HepG2 (cell line): ENCODE measurements around the gene ZNHIT1. TPM values are rescaled to one million over a fixed set of nuclear protein-coding genes. Genes with fewer than 3 reads are reported as not detected.

Source experiments
- ELF4 ChIP-seq: sonication (generic); formaldehyde crosslinking; IDR thresholded peaks from 2 replicates; pipeline ENCODE4 v1.5.0; 2020; ENCODE audit warnings: missing genetic modification reagents, mild to moderate bottlenecking, moderate library complexity, borderline replicate concordance
- GPBP1L1 ChIP-seq: sonication (generic); formaldehyde crosslinking; IDR thresholded peaks from 2 replicates; pipeline ENCODE4 v1.5.0; 2020; ENCODE audit warnings: mild to moderate bottlenecking, missing genetic modification reagents
- NRL ChIP-seq: sonication (generic); formaldehyde crosslinking; IDR thresholded peaks from 2 replicates; pipeline ENCODE4 v1.5.0; 2020; ENCODE audit warnings: missing genetic modification reagents, mild to moderate bottlenecking, moderate library complexity, borderline replicate concordance
- POLR2AphosphoS5 ChIP-seq: IDR thresholded peaks from 2 replicates; pipeline ENCODE4 v1.6.1; 2012; ENCODE audit warnings: low read depth, low read length
- SAP130 ChIP-seq: IDR thresholded peaks from 2 replicates; pipeline ENCODE4 v1.6.1; 2016; ENCODE audit warnings: low read depth
- XRCC5 ChIP-seq: fragments of 200-400 bp; formaldehyde crosslinking; optimal IDR thresholded peaks from 2 replicates; pipeline ENCODE3; 2017; ENCODE audit warnings: mild to moderate bottlenecking, low read length
- ZBTB7A ChIP-seq: sonication (generic); formaldehyde crosslinking; IDR thresholded peaks from 2 replicates; pipeline ENCODE4 v1.8.0; 2022; ENCODE audit warnings: mild to moderate bottlenecking, missing genetic modification reagents
- ZNF143 ChIP-seq: sonication (generic); formaldehyde crosslinking; IDR thresholded peaks from 2 replicates; pipeline ENCODE4 v1.4.0; 2020; ENCODE audit warnings: missing genetic modification reagents
- ZNF225 ChIP-seq: sonication (generic); formaldehyde crosslinking; IDR thresholded peaks from 2 replicates; pipeline ENCODE4 v1.4.0; 2020; ENCODE audit warnings: mild to moderate bottlenecking, missing genetic modification reagents
- ZNF263 ChIP-seq: sonication (generic); formaldehyde crosslinking; IDR thresholded peaks from 2 replicates; pipeline ENCODE4 v1.4.0; 2020; ENCODE audit warnings: missing genetic modification reagents
- ZNF451 ChIP-seq: sonication (generic); formaldehyde crosslinking; IDR thresholded peaks from 2 replicates; pipeline ENCODE4 v1.5.0; 2020; ENCODE audit warnings: mild to moderate bottlenecking, missing genetic modification reagents
- polyA plus RNA-seq, 8 experiments: library from polyadenylated mRNA; depleted of rRNA in 3 of 8; stranded (reverse) in 7 of 8; unstranded in 1 of 8; fragments of >200 nt; fragmentation: Illumina TruSeq in 4 of 8; extraction: Trizol in 4 of 8; gene quantifications; 2 replicates each; pipeline versions ENCODE4 v1.2.1 to v1.2.3, GENCODE V29; 2011 to 2016; ENCODE audit warnings: low read depth in 4 of 8, missing spikeins in 1 of 8, mixed read lengths in 1 of 8; ENCODE audit not compliant: insufficient read depth in 1 of 8
- total RNA-seq, 5 experiments: library from RNA; depleted of rRNA; stranded (reverse); fragments of >200 nt; fragmentation: Illumina TruSeq; extraction: Trizol; gene quantifications; 2 replicates each; pipeline ENCODE4 v1.2.3, GENCODE V29; 2016; ENCODE audit warnings: low read depth in 1 of 5
- TF ChIP-seq, protein P1 (sequence below): sonication (generic); formaldehyde crosslinking; IDR thresholded peaks from 2 replicates; pipeline ENCODE4 v1.5.0; 2020; ENCODE audit warnings: mild to moderate bottlenecking, missing genetic modification reagents, moderate library complexity
- TF ChIP-seq, protein P2 (sequence below): sonication (generic); formaldehyde crosslinking; conservative IDR thresholded peaks from 2 replicates; pipeline ENCODE4 v1.5.0; 2020; ENCODE audit warnings: missing genetic modification reagents
- TF ChIP-seq, protein P3 (sequence below): sonication (generic); formaldehyde crosslinking; conservative IDR thresholded peaks from 2 replicates; pipeline ENCODE4 v1.4.0; 2020; ENCODE audit warnings: missing genetic modification reagents
- TF ChIP-seq, protein P4 (sequence below): sonication (generic); formaldehyde crosslinking; IDR thresholded peaks from 2 replicates; pipeline ENCODE4 v1.8.1; 2023; ENCODE audit warnings: mild to moderate bottlenecking, missing genetic modification reagents
- TF ChIP-seq, protein P5 (sequence below): sonication (generic); formaldehyde crosslinking; IDR thresholded peaks from 2 replicates; pipeline ENCODE4 v1.8.1; 2023; ENCODE audit warnings: mild to moderate bottlenecking, moderate library complexity, missing genetic modification reagents
- TF ChIP-seq, protein P6 (sequence below): sonication (generic); formaldehyde crosslinking; IDR thresholded peaks from 2 replicates; pipeline ENCODE4 v1.4.0; 2020; ENCODE audit warnings: mild to moderate bottlenecking, missing genetic modification reagents

The ZNHIT1 gene
- total and polyA plus RNA-seq, 2 of the 13 experiments (the other 11 are each of a cell fraction or from before 2014, with no cell fraction given): 32.5 to 64.5 TPM

DNA sequence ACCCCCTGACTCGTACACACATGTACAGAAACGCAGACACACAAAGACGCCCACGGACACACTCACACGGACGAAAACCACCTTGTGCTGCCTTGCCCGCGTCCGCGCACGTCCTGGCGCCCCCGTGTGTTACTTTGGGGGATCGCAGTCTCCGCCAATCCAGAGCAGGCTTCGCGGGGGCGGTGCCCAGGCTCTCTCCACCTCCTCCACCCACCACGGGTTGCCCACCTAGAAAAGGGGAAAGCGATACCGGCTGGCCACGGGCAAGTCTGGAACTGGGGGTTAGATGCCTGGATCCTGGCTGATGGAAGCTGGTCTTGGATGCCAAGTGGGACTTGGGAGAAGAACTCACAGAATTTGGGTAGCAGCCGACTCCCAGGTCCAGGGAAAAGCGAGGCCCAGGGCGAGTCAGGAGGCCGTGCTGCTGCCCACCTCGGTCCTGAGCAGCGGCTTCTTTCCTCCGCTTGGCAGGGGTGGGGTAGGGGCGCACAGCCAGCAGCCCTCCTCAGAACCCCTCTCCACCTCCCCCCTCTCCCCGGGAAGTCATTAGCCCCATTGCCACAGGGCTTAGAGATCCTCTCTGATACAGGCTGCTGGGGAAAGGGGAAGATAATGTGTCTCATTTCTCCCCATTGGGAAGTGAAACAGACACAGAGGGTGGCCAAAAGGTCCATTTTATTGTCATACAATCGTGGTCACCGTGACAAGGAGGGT is 48.0 kb upstream of the ZNHIT1 start (continued):
- TF ChIP-seq, protein P1, sequence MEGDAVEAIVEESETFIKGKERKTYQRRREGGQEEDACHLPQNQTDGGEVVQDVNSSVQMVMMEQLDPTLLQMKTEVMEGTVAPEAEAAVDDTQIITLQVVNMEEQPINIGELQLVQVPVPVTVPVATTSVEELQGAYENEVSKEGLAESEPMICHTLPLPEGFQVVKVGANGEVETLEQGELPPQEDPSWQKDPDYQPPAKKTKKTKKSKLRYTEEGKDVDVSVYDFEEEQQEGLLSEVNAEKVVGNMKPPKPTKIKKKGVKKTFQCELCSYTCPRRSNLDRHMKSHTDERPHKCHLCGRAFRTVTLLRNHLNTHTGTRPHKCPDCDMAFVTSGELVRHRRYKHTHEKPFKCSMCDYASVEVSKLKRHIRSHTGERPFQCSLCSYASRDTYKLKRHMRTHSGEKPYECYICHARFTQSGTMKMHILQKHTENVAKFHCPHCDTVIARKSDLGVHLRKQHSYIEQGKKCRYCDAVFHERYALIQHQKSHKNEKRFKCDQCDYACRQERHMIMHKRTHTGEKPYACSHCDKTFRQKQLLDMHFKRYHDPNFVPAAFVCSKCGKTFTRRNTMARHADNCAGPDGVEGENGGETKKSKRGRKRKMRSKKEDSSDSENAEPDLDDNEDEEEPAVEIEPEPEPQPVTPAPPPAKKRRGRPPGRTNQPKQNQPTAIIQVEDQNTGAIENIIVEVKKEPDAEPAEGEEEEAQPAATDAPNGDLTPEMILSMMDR (CRISPR knock-in tag): peak; percentile 94
- TF ChIP-seq NRL (CRISPR knock-in tag) (peak; percentile 84; the same call in 1 of the 2 replicates), XRCC5 (peak; percentile 89), SAP130 (CRISPR knock-in tag) (peak; percentile 30; the same call in 1 of the 2 replicates), POLR2AphosphoS5 (no peak), ZNF143 (CRISPR knock-in tag) (no peak), GPBP1L1 (no peak), ZBTB7A (no peak), ZNF451 (no peak), ELF4 (no peak), ZNF263 (CRISPR knock-in tag) (no peak), ZNF225 (CRISPR knock-in tag) (no peak)
- TF ChIP-seq, protein P2, sequence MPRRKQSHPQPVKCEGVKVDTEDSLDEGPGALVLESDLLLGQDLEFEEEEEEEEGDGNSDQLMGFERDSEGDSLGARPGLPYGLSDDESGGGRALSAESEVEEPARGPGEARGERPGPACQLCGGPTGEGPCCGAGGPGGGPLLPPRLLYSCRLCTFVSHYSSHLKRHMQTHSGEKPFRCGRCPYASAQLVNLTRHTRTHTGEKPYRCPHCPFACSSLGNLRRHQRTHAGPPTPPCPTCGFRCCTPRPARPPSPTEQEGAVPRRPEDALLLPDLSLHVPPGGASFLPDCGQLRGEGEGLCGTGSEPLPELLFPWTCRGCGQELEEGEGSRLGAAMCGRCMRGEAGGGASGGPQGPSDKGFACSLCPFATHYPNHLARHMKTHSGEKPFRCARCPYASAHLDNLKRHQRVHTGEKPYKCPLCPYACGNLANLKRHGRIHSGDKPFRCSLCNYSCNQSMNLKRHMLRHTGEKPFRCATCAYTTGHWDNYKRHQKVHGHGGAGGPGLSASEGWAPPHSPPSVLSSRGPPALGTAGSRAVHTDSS (CRISPR knock-in tag): no peak
- TF ChIP-seq, protein P3, sequence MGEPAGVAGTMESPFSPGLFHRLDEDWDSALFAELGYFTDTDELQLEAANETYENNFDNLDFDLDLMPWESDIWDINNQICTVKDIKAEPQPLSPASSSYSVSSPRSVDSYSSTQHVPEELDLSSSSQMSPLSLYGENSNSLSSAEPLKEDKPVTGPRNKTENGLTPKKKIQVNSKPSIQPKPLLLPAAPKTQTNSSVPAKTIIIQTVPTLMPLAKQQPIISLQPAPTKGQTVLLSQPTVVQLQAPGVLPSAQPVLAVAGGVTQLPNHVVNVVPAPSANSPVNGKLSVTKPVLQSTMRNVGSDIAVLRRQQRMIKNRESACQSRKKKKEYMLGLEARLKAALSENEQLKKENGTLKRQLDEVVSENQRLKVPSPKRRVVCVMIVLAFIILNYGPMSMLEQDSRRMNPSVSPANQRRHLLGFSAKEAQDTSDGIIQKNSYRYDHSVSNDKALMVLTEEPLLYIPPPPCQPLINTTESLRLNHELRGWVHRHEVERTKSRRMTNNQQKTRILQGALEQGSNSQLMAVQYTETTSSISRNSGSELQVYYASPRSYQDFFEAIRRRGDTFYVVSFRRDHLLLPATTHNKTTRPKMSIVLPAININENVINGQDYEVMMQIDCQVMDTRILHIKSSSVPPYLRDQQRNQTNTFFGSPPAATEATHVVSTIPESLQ (CRISPR knock-in tag): no peak
- TF ChIP-seq, protein P4, sequence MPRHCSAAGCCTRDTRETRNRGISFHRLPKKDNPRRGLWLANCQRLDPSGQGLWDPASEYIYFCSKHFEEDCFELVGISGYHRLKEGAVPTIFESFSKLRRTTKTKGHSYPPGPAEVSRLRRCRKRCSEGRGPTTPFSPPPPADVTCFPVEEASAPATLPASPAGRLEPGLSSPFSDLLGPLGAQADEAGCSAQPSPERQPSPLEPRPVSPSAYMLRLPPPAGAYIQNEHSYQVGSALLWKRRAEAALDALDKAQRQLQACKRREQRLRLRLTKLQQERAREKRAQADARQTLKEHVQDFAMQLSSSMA (CRISPR knock-in tag): no peak
- TF ChIP-seq, protein P5, sequence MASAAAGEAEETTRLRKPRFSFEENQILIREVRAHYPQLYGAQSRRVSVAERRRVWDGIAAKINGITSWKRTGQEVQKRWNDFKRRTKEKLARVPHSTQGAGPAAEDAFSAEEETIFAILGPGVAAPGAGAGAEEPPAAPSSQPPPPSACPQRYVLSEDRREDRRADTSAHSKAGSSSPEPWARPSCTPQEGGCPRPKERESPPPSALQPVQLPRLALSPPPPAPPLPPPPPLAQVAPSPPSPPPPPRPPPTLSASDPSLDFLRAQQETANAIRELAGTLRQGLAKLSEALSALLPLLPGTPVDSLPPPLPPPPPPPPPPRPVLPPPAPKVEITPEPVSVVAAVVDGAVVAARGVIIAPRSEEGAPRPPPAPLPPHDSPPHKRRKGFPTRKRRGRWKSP (CRISPR knock-in tag): 0 out of 2 replicates have a peak, but pooled peaks have one; percentile 18
- TF ChIP-seq, protein P6, sequence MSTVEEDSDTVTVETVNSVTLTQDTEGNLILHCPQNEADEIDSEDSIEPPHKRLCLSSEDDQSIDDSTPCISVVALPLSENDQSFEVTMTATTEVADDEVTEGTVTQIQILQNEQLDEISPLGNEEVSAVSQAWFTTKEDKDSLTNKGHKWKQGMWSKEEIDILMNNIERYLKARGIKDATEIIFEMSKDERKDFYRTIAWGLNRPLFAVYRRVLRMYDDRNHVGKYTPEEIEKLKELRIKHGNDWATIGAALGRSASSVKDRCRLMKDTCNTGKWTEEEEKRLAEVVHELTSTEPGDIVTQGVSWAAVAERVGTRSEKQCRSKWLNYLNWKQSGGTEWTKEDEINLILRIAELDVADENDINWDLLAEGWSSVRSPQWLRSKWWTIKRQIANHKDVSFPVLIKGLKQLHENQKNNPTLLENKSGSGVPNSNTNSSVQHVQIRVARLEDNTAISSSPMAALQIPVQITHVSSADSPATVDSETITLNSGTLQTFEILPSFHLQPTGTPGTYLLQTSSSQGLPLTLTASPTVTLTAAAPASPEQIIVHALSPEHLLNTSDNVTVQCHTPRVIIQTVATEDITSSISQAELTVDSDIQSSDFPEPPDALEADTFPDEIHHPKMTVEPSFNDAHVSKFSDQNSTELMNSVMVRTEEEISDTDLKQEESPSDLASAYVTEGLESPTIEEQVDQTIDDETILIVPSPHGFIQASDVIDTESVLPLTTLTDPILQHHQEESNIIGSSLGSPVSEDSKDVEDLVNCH (CRISPR knock-in tag): no peak
